Measurements from ENCODE around the gene ELL2. TPM values are rescaled to one million over a fixed set of nuclear protein-coding genes. Genes with fewer than 3 reads are reported as not detected.
A peak's percentile ranks its signal among the peaks of the same experiment; 100 is the strongest.

ELL2 gene
- polyA plus RNA-seq, 1 of the 3 experiments (the other 2 are of a cell fraction) = 18.4 TPM

- H3K9ac ChIP-seq = peak overlapping the region; percentile 0; the same call in 1 of the 2 replicates
- 98% methylated on average over 3 of the region's 3 CpGs for WGBS (ENCODE audit: low lambda C conversion rate)
- H3K9me2 ChIP-seq = no peaks in the 10 kb centered on the region
- peaks cover under 1 to 7% of the 10 kb centered on the region in 2 experiments for H3K36me3 ChIP-seq (replicated peaks in 1 of 2; ENCODE audit: control insufficient read depth in 1 of 2, insufficient read depth in 2 of 2, low read length in 1 of 2)
- no peaks in the 10 kb centered on the region for H3K27me3 ChIP-seq (ENCODE audit: insufficient read depth)
- H3K27ac ChIP-seq (ENCODE audit: low read depth in 2 of 2, low read length in 1 of 2) = 0 out of 4 replicates have a peak overlapping the region, but pooled peaks of 1 of the 2 experiments have one; percentile 0
- no peaks in the 10 kb centered on the region for H3K9me3 ChIP-seq
- H3K4me2 ChIP-seq = peak overlapping the region; percentile 82
- POLR2A ChIA-PET = no interaction called here
- H3K4me1 ChIP-seq (ENCODE audit: control insufficient read depth in 1 of 2, insufficient read depth in 2 of 2, low read depth in 1 of 2, low read length in 1 of 2) = peaks cover 18 to 19% of the 10 kb centered on the region in 2 experiments; a peak in 3 of 4 replicates
- H3K79me2 ChIP-seq (ENCODE audit: insufficient read depth) = peaks cover 90% of the 10 kb centered on the region
- peaks cover 70% of the 10 kb centered on the region for H4K20me1 ChIP-seq (ENCODE audit: insufficient read depth)
- peaks cover 26% of the 10 kb centered on the region for H3F3A ChIP-seq (replicated peaks; ENCODE audit: insufficient read depth)
- H2AFZ ChIP-seq (ENCODE audit: low read depth) = no peak overlapping the region
- no peak for DNase-seq
- TF ChIP-seq SMC3 (IDR thresholded peaks at IDR 0.05; ENCODE audit: low read depth, low read length) (no peak), FOXM1 (IDR thresholded peaks at IDR 0.05; ENCODE audit: low read depth) (no peak), GATA2 (CRISPR knock-in tag; IDR thresholded peaks at IDR 0.05) (no peak), EZH2phosphoT487 (IDR thresholded peaks at IDR 0.05; ENCODE audit: borderline replicate concordance, low read depth) (no peak), MEF2A (IDR thresholded peaks at IDR 0.05; ENCODE audit: borderline replicate concordance, low read depth) (no peak), GABPA (IDR thresholded peaks at IDR 0.05; ENCODE audit: low read depth) (no peak), RAD21 (IDR thresholded peaks at IDR 0.05; ENCODE audit: low read length) (no peak), EP300 (IDR thresholded peaks at IDR 0.05; ENCODE audit: borderline replicate concordance in 1 of 2, low read depth in 1 of 2, low read length in 1 of 2) (no peak), CTCF (IDR thresholded peaks at IDR 0.05) (no peak), NFIC (IDR thresholded peaks at IDR 0.05; ENCODE audit: borderline replicate concordance) (no peak), PBX3 (IDR thresholded peaks at IDR 0.05) (no peak), JUND (IDR thresholded peaks at IDR 0.05) (no peak)
- CTCF ChIA-PET = interaction anchor here (1.1 kb wide), 1 partner anchor 98 kb away, joined by 4 read pairs; no protein-coding TSS in a partner anchor
- peak overlapping the region; percentile 85 to 87; a peak in 3 of 4 replicates for H3K4me3 ChIP-seq (ENCODE audit: low read depth in 2 of 2, low read length in 1 of 2)
These were observed 4.0 kb downstream of the ELL2 start for GRCh38 chr5:95957561-95958203.

GRCh38 chr5:95956900-95957293 lies 4.8 kb downstream of the ELL2 start:
- peaks cover 4 to 7% of the 10 kb centered on the region in 2 experiments for H3K36me3 ChIP-seq (replicated peaks in 1 of 2; ENCODE audit: control insufficient read depth in 1 of 2, insufficient read depth in 2 of 2, low read length in 1 of 2)
- ChIA-PET POLR2A (no interaction called here), CTCF (no interaction called here)
- H3K4me2 ChIP-seq = peak overlapping the region; percentile 82
- H3K79me2 ChIP-seq (ENCODE audit: insufficient read depth) = peaks cover 98% of the 10 kb centered on the region
- no peak for DNase-seq
- peak overlapping the region in 1 of 2 experiments; percentile 40; a peak in 2 of 4 replicates for H3K4me3 ChIP-seq (ENCODE audit: low read depth in 2 of 2, low read length in 1 of 2)
- H3K9me2 ChIP-seq = no peaks in the 10 kb centered on the region
- peaks cover 22% of the 10 kb centered on the region for H3F3A ChIP-seq (replicated peaks; ENCODE audit: insufficient read depth)
- peaks cover 76% of the 10 kb centered on the region for H4K20me1 ChIP-seq (ENCODE audit: insufficient read depth)
- peak overlapping the region in 1 of 2 experiments; percentile 51; a peak in 2 of 4 replicates for H3K27ac ChIP-seq (ENCODE audit: low read depth in 2 of 2, low read length in 1 of 2)
- no peaks in the 10 kb centered on the region for H3K27me3 ChIP-seq (ENCODE audit: insufficient read depth)
- H3K4me1 ChIP-seq (ENCODE audit: control insufficient read depth in 1 of 2, insufficient read depth in 2 of 2, low read depth in 1 of 2, low read length in 1 of 2) = peaks cover 18 to 19% of the 10 kb centered on the region in 2 experiments; a peak in 3 of 4 replicates
- no peak for TF ChIP-seq ZBTB33 (IDR thresholded peaks at IDR 0.05; ENCODE audit: borderline replicate concordance, low read depth)
- no peak for TF ChIP-seq MEF2A (IDR thresholded peaks at IDR 0.05; ENCODE audit: borderline replicate concordance, low read depth)
- TF ChIP-seq JUND (IDR thresholded peaks at IDR 0.05) = no peak
- no peak for TF ChIP-seq TEAD4 (IDR thresholded peaks at IDR 0.05; ENCODE audit: borderline replicate concordance, insufficient read depth)
- TF ChIP-seq RXRA (IDR thresholded peaks at IDR 0.05; ENCODE audit: borderline replicate concordance, low read depth) = no peak
- TF ChIP-seq SIN3A (IDR thresholded peaks at IDR 0.05; ENCODE audit: borderline replicate concordance, low read depth, low read length) = no peak
- TF ChIP-seq FOSL2 (IDR thresholded peaks at IDR 0.05; ENCODE audit: borderline replicate concordance, low read depth) = no peak
- no peak for TF ChIP-seq TCF12 (IDR thresholded peaks at IDR 0.05)
- no peak for TF ChIP-seq TAF1 (IDR thresholded peaks at IDR 0.05; ENCODE audit: borderline replicate concordance, low read depth, low read length)
- TF ChIP-seq FOXM1 (IDR thresholded peaks at IDR 0.05; ENCODE audit: low read depth) = no peak
- TF ChIP-seq FOXJ3 (CRISPR knock-in tag; IDR thresholded peaks at IDR 0.05) = no peak
- no peaks in the 10 kb centered on the region for H3K9me3 ChIP-seq
- peak overlapping the region; percentile 25; the same call in 1 of the 2 replicates for H3K9ac ChIP-seq
- H2AFZ ChIP-seq (ENCODE audit: low read depth) = no peak overlapping the region

All from SK-N-SH (cell line).